ENCODE measurements around the gene NELL1. TPM values are rescaled to one million over a fixed set of nuclear protein-coding genes. Genes with fewer than 3 reads are reported as not detected.

The NELL1 gene
- total RNA-seq, 1 donor from 2014 or later, result 0.29 TPM

GRCh38 chr11:20723366-20723765 is 54.0 kb downstream of the NELL1 start:
- Mint-ChIP-seq H3K36me3 (ENCODE audit: unreplicated experiment) (no peaks in the 10 kb centered on the region), H3K4me1 (ENCODE audit: low read depth, unreplicated experiment) (no peaks in the 10 kb centered on the region), H3K9me3 (ENCODE audit: unreplicated experiment) (no peaks in the 10 kb centered on the region), H3K27ac (ENCODE audit: unreplicated experiment) (no peak overlapping the region), H3K4me3 (ENCODE audit: unreplicated experiment) (no peak overlapping the region), H3K27me3 (ENCODE audit: unreplicated experiment) (no peaks in the 10 kb centered on the region)
- DNase-seq, result no peak
- no peak for TF ChIP-seq CTCF (IDR thresholded peaks at IDR 0.05; ENCODE audit: partially characterized antibody, unreplicated experiment)

GRCh38 chr11:20729597-20730105 is 60.3 kb downstream of the NELL1 start:
- TF ChIP-seq CTCF (IDR thresholded peaks at IDR 0.05; ENCODE audit: partially characterized antibody, unreplicated experiment), result no peak
- Mint-ChIP-seq H3K9me3 (ENCODE audit: unreplicated experiment) (peaks cover 6% of the 10 kb centered on the region), H3K4me3 (ENCODE audit: unreplicated experiment) (no peak overlapping the region), H3K4me1 (ENCODE audit: low read depth, unreplicated experiment) (peaks cover 4% of the 10 kb centered on the region), H3K27ac (ENCODE audit: unreplicated experiment) (no peak overlapping the region), H3K36me3 (ENCODE audit: unreplicated experiment) (no peaks in the 10 kb centered on the region), H3K27me3 (ENCODE audit: unreplicated experiment) (peaks cover 3% of the 10 kb centered on the region)
- DNase-seq, result no peak

GRCh38 chr11:20731676-20732215 is 62.4 kb downstream of the NELL1 start:
- Mint-ChIP-seq H3K9me3 (ENCODE audit: unreplicated experiment) (peaks cover 6% of the 10 kb centered on the region), H3K4me1 (ENCODE audit: low read depth, unreplicated experiment) (peaks cover 4% of the 10 kb centered on the region), H3K27me3 (ENCODE audit: unreplicated experiment) (peaks cover 3% of the 10 kb centered on the region), H3K36me3 (ENCODE audit: unreplicated experiment) (no peaks in the 10 kb centered on the region), H3K27ac (ENCODE audit: unreplicated experiment) (no peak overlapping the region), H3K4me3 (ENCODE audit: unreplicated experiment) (no peak overlapping the region)
- DNase-seq, result no peak
- TF ChIP-seq CTCF (IDR thresholded peaks at IDR 0.05; ENCODE audit: partially characterized antibody, unreplicated experiment), result no peak

- no peak overlapping the region for H3K27ac Mint-ChIP-seq (ENCODE audit: unreplicated experiment)
- H3K4me1 Mint-ChIP-seq (ENCODE audit: low read depth, unreplicated experiment), result no peaks in the 10 kb centered on the region
- H3K36me3 Mint-ChIP-seq (ENCODE audit: unreplicated experiment), result no peaks in the 10 kb centered on the region
- no peaks in the 10 kb centered on the region for H3K9me3 Mint-ChIP-seq (ENCODE audit: unreplicated experiment)
- DNase-seq, result no peak
- H3K27me3 Mint-ChIP-seq (ENCODE audit: unreplicated experiment), result no peaks in the 10 kb centered on the region
- H3K4me3 Mint-ChIP-seq (ENCODE audit: unreplicated experiment), result no peak overlapping the region
- TF ChIP-seq CTCF (IDR thresholded peaks at IDR 0.05; ENCODE audit: partially characterized antibody, unreplicated experiment), result no peak
These were observed 69.7 kb downstream of the NELL1 start for GRCh38 chr11:20739107-20739506.

- H3K27me3 Mint-ChIP-seq (ENCODE audit: unreplicated experiment), result no peaks in the 10 kb centered on the region
- H3K36me3 Mint-ChIP-seq (ENCODE audit: unreplicated experiment), result no peaks in the 10 kb centered on the region
- H3K4me3 Mint-ChIP-seq (ENCODE audit: unreplicated experiment), result no peak overlapping the region
- TF ChIP-seq CTCF (IDR thresholded peaks at IDR 0.05; ENCODE audit: partially characterized antibody, unreplicated experiment), result no peak
- H3K4me1 Mint-ChIP-seq (ENCODE audit: low read depth, unreplicated experiment), result no peaks in the 10 kb centered on the region
- no peak for DNase-seq
- no peaks in the 10 kb centered on the region for H3K9me3 Mint-ChIP-seq (ENCODE audit: unreplicated experiment)
- no peak overlapping the region for H3K27ac Mint-ChIP-seq (ENCODE audit: unreplicated experiment)
These were observed 70.2 kb downstream of the NELL1 start for GRCh38 chr11:20739577-20739976.
